ENCODE measurements around the gene AK4.

GRCh38 chr1:65267683-65268082 is 119.7 kb downstream of the AK4 start:
- TF ChIP-seq EZH2 (IDR thresholded peaks at IDR 0.05; ENCODE audit: low read length) (no peak), CTCF (optimal IDR thresholded peaks at IDR 0.05 in 1 of 3, IDR thresholded peaks at IDR 0.05 in 1 of 3, conservative IDR thresholded peaks at IDR 0.05 in 1 of 3; ENCODE audit: extremely low read depth in 1 of 3, insufficient read depth in 2 of 3, low read length in 3 of 3) (no peak)

All from keratinocyte (primary cell).